ENCODE data around the gene COPE. TPM values are rescaled to one million over a fixed set of nuclear protein-coding genes. Genes with fewer than 3 reads are reported as not detected.

Gene COPE
- total RNA-seq, 1 donor from 2014 or later = 231 TPM

- no peak overlapping the region for H3K4me3 Mint-ChIP-seq
- peaks cover 20% of the 10 kb centered on the region for H3K36me3 Mint-ChIP-seq (ENCODE audit: low read depth)
- no peak overlapping the region for H3K27ac Mint-ChIP-seq
- intact Hi-C loops (cut with micrococcal nuclease) = no loop called here
- no peaks in the 10 kb centered on the region for H3K9me3 Mint-ChIP-seq
- peaks cover 2% of the 10 kb centered on the region for H3K4me1 Mint-ChIP-seq
- peaks cover 17% of the 10 kb centered on the region for H3K27me3 Mint-ChIP-seq
- DNase-seq = no peak
These were observed 20.4 kb downstream of the COPE start for GRCh38 chr19:18898607-18899408.

- H3K4me1 Mint-ChIP-seq = peaks cover 2% of the 10 kb centered on the region
- peaks cover 17% of the 10 kb centered on the region for H3K36me3 Mint-ChIP-seq (ENCODE audit: low read depth)
- no peaks in the 10 kb centered on the region for H3K9me3 Mint-ChIP-seq
- H3K27ac Mint-ChIP-seq = no peak overlapping the region
- H3K27me3 Mint-ChIP-seq = peaks cover 22% of the 10 kb centered on the region
- no peak overlapping the region for H3K4me3 Mint-ChIP-seq
- intact Hi-C loops (cut with micrococcal nuclease) = no loop called here
- no peak for DNase-seq
These were observed 21.0 kb downstream of the COPE start for GRCh38 chr19:18898081-18898606.

DNA sequence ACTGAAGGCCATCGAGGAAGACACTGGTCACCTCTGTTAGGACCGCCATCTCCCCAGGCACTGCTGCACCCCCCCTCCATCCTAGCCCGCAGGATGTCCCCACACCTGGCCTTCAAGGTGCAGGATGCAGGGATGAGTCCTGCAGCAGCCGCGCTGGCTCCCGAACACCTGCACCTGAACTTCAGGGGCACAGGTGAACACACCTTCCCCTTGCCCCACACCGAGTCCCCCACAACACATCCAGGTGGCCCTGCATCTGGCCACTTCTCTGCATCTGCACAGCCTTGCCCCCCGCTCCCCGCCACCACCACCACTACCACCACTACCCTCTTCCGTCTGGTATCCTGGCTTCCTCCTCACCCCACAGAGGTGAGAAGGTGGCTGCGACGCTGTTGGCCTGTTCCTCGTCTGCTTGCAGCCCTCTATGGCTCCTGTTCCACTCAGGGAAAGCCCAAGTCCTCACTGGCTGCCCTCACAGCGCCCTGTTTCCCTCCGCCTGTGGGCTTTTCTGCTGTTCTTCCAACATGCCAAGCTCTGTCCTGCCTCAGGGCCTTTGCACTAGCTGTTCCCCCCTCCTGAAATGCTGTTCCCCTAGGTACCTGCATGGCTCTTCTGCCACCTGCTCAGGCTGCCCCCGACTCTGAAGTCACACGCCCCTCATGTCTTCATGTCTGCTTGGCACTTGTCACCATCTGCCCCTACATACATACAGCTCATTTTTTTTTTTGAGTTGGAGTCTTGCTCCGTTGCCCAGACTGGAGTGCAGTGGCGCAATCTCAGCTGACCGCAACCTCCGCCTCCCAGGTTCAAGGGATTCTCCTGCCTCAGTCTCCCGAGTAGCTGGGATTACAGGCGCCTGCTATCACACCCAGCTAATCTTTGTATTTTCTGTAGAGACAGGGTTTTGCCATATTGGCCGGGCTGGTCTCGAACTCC lies 21.8 kb downstream of the COPE start:
- peaks cover 15% of the 10 kb centered on the region for H3K36me3 Mint-ChIP-seq (ENCODE audit: low read depth)
- peaks cover 26% of the 10 kb centered on the region for H3K27me3 Mint-ChIP-seq
- intact Hi-C loops (cut with micrococcal nuclease) = no loop called here
- peaks cover 2% of the 10 kb centered on the region for H3K4me1 Mint-ChIP-seq
- DNase-seq = no peak
- H3K9me3 Mint-ChIP-seq = no peaks in the 10 kb centered on the region
- H3K4me3 Mint-ChIP-seq = no peak overlapping the region
- no peak overlapping the region for H3K27ac Mint-ChIP-seq

DNA sequence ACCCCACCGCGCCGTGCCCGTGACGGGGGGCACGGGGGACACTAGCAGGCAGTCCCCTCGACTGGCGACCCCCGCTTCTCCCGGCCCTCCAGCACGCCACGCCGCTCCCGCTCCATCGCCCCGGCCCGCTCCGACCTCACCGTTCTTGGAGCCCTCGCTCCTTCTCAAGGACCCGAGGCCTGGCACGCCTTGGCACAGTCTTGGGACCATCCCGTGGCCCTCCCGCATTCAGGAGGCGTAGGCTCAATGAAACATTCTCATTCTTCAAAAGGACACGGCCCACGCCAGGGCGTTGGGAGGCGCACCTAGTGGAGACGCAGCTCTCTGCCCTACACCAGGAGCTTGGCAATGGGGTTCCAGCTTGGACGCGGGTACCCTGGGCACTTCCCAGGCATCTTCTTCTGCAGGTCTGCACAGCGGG lies 22.8 kb downstream of the COPE start:
- Mint-ChIP-seq H3K4me1 (peaks cover 2% of the 10 kb centered on the region), H3K27me3 (peaks cover 26% of the 10 kb centered on the region), H3K27ac (no peak overlapping the region), H3K4me3 (peak overlapping the region; percentile 78), H3K36me3 (ENCODE audit: low read depth) (peaks cover 14% of the 10 kb centered on the region), H3K9me3 (no peaks in the 10 kb centered on the region)
- no peak for DNase-seq
- intact Hi-C loops (cut with micrococcal nuclease) = no loop called here

GRCh38 chr19:18895824-18896341 lies 23.3 kb downstream of the COPE start, which contains the start of gene CERS1:
Gene CERS1, minus strand, starts transcription at chr19:18896158. Its CDS starts 86 bp downstream, at chr19:18896072.
- peak within 1 kb of the TSS; percentile 78 for H3K4me3 Mint-ChIP-seq

DNA sequence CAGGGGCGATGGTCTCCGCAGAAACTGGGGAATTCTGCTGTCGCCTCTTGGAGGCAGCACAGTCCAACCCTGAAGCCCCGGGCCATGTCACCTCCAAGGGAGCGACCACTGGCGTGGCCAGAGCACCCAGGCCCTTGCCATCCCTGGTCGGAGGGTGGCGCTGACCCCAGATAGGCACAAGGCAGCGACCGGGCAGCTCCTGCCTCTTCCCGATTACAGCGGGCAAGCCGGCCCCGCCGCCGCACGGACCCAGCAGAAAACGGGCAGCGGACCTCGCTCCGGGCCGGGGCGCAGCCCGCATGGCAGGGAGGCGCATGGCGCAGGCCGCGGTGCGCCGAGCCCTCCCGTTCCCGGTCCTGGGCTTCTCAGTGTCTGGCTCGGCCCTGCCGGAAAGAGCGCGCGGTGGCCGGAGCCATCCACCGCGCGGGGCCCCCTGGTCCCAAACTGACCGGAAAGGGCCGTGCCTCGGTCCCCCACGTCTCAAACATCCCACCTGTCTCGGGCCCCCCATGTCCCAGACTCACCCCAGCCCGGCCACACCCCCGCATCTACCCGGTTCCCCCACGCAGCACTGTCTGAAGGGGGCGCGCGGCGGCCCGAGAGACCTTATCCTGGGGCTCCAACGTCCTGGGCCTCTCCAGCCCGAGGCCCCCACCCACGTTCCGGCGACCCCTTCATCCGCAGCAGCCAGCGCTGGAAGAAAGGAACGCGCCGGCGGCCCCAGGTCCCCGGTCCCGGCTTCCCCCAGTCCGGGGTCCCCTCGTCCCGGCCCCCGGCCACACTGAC lies 24.0 kb downstream of the COPE start:
- no peak for DNase-seq
- H3K27ac Mint-ChIP-seq = no peak overlapping the region
- peaks cover 2% of the 10 kb centered on the region for H3K4me1 Mint-ChIP-seq
- H3K27me3 Mint-ChIP-seq = peaks cover 26% of the 10 kb centered on the region
- peaks cover 8% of the 10 kb centered on the region for H3K36me3 Mint-ChIP-seq (ENCODE audit: low read depth)
- intact Hi-C loops (cut with micrococcal nuclease) = no loop called here
- no peaks in the 10 kb centered on the region for H3K9me3 Mint-ChIP-seq
- H3K4me3 Mint-ChIP-seq = no peak overlapping the region

More at GRCh38 chr19:18895824-18896341, 23.3 kb downstream of the COPE start, which contains the start of gene CERS1:
- intact Hi-C loops (cut with micrococcal nuclease) = no loop called here
- Mint-ChIP-seq H3K4me1 (peaks cover 2% of the 10 kb centered on the region), H3K27me3 (peaks cover 26% of the 10 kb centered on the region), H3K27ac (no peak within 1 kb of the TSS), H3K36me3 (ENCODE audit: low read depth) (peaks cover 12% of the 10 kb centered on the region), H3K9me3 (no peaks in the 10 kb centered on the region)
- no peak for DNase-seq

- peaks cover 2% of the 10 kb centered on the region for H3K4me1 Mint-ChIP-seq
- H3K36me3 Mint-ChIP-seq (ENCODE audit: low read depth) = peaks cover 5% of the 10 kb centered on the region
These were observed 24.7 kb downstream of the COPE start for GRCh38 chr19:18894254-18895037.

GRCh38 chr19:18893587-18894253 lies 25.5 kb downstream of the COPE start:
- Mint-ChIP-seq H3K36me3 (ENCODE audit: low read depth) (peaks cover 2% of the 10 kb centered on the region), H3K9me3 (no peaks in the 10 kb centered on the region), H3K4me3 (no peak overlapping the region), H3K27ac (no peak overlapping the region), H3K27me3 (peaks cover 30% of the 10 kb centered on the region), H3K4me1 (peaks cover 2% of the 10 kb centered on the region)
- DNase-seq = no peak
- intact Hi-C loops (cut with micrococcal nuclease) = no loop called here

More at GRCh38 chr19:18894254-18895037, 24.7 kb downstream of the COPE start:
- H3K27ac Mint-ChIP-seq = no peak overlapping the region
- no peaks in the 10 kb centered on the region for H3K9me3 Mint-ChIP-seq
- H3K27me3 Mint-ChIP-seq = peaks cover 30% of the 10 kb centered on the region
- intact Hi-C loops (cut with micrococcal nuclease) = no loop called here
- no peak overlapping the region for H3K4me3 Mint-ChIP-seq
- no peak for DNase-seq

- DNase-seq = no peak
- intact Hi-C loops (cut with micrococcal nuclease) = no loop called here
- no peak overlapping the region for H3K4me3 Mint-ChIP-seq
- H3K27me3 Mint-ChIP-seq = peaks cover 17% of the 10 kb centered on the region
- no peaks in the 10 kb centered on the region for H3K36me3 Mint-ChIP-seq (ENCODE audit: low read depth)
- no peak overlapping the region for H3K27ac Mint-ChIP-seq
- H3K9me3 Mint-ChIP-seq = no peaks in the 10 kb centered on the region
- no peaks in the 10 kb centered on the region for H3K4me1 Mint-ChIP-seq
These were observed 29.0 kb downstream of the COPE start for GRCh38 chr19:18889949-18890745.

- DNase-seq = no peak
- peaks cover 4% of the 10 kb centered on the region for H3K27me3 Mint-ChIP-seq
- intact Hi-C loops (cut with micrococcal nuclease) = no loop called here
- no peaks in the 10 kb centered on the region for H3K4me1 Mint-ChIP-seq
- H3K4me3 Mint-ChIP-seq = no peak overlapping the region
- no peak overlapping the region for H3K27ac Mint-ChIP-seq
- H3K36me3 Mint-ChIP-seq (ENCODE audit: low read depth) = no peaks in the 10 kb centered on the region
- no peaks in the 10 kb centered on the region for H3K9me3 Mint-ChIP-seq
These were observed 32.2 kb downstream of the COPE start for GRCh38 chr19:18886972-18887371.

DNA sequence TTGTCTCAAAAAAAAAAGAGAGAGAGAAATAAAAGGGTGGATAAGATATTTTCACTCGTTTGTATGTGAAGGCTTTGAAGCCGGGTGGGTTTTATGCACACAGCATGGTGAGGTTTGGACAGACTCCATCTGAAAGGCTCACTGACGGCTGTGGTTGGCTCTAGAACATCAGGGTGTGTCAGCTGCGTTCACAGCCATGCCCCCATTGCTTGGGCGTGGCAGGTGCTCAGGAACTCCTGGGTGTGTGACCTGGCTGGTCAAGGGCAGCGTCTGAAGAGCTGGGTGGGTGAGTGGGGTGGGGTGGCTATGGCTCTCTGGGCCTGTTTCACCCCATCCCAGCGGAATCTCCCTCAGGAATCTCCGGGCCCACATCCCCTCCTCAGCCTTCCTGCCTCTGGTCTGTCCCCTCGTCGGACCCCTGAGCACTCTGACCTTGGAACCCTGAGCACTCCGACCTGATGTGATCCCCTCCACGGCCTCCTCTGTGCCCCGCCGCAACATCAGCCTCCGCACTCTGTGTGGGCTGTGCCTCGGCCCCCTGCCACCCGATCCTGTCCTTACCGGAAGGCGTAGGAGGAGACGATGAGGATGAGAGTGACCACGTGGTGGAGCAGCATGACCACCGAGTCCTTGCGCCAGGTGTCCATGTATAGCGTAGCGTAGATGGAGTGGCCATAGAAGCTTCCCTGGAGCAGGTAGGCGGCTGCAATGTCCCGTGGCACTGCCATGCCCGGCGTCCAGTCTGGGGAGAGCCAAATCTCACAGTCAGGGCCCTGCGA lies 35.5 kb downstream of the COPE start:
- H3K4me1 Mint-ChIP-seq = no peaks in the 10 kb centered on the region
- no peaks in the 10 kb centered on the region for H3K27me3 Mint-ChIP-seq
- no peak overlapping the region for H3K27ac Mint-ChIP-seq
- DNase-seq = no peak
- no peaks in the 10 kb centered on the region for H3K36me3 Mint-ChIP-seq (ENCODE audit: low read depth)
- H3K9me3 Mint-ChIP-seq = no peaks in the 10 kb centered on the region
- no peak overlapping the region for H3K4me3 Mint-ChIP-seq
- intact Hi-C loops (cut with micrococcal nuclease) = no loop called here
